ENCODE results near the gene FNIP2. TPM values are rescaled to one million over a fixed set of nuclear protein-coding genes. Genes with fewer than 3 reads are reported as not detected.

Gene FNIP2
- total RNA-seq, 1 donor from 2014 or later = 44.2 TPM

DNA sequence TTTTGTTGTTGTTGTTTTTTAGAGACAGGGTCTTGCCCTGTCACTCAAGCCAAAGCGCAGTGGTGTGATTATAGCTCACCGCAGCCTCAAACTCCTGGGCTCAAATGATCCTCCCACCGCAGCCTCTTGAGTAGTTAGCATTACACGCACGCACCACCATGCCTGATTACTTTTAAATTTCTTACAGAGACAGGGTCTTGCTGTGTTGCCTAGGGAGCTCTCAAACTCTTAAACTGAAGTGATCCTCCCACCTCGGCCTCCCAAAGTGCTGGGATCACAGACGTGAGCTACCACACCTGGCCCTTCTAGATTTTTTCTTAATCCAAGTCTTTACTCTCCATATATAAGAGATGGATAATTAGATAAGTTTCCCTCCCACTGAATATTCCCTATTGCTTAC is 29.2 kb downstream of the FNIP2 start:
- DNase-seq (ENCODE audit: low read depth) = no peak
- no peak overlapping the region for H3K4me3 ChIP-seq (ENCODE audit: low read depth, low read length)
- TF ChIP-seq, protein P1, sequence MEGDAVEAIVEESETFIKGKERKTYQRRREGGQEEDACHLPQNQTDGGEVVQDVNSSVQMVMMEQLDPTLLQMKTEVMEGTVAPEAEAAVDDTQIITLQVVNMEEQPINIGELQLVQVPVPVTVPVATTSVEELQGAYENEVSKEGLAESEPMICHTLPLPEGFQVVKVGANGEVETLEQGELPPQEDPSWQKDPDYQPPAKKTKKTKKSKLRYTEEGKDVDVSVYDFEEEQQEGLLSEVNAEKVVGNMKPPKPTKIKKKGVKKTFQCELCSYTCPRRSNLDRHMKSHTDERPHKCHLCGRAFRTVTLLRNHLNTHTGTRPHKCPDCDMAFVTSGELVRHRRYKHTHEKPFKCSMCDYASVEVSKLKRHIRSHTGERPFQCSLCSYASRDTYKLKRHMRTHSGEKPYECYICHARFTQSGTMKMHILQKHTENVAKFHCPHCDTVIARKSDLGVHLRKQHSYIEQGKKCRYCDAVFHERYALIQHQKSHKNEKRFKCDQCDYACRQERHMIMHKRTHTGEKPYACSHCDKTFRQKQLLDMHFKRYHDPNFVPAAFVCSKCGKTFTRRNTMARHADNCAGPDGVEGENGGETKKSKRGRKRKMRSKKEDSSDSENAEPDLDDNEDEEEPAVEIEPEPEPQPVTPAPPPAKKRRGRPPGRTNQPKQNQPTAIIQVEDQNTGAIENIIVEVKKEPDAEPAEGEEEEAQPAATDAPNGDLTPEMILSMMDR (IDR thresholded peaks at IDR 0.05; ENCODE audit: insufficient read depth, low read length, poor library complexity, severe bottlenecking) = no peak
- H3K36me3 ChIP-seq (ENCODE audit: control insufficient read depth, insufficient read depth, low read length) = no peaks in the 10 kb centered on the region
- no peaks in the 10 kb centered on the region for H3K27me3 ChIP-seq (ENCODE audit: control insufficient read depth, insufficient read depth, low read length)

DNA sequence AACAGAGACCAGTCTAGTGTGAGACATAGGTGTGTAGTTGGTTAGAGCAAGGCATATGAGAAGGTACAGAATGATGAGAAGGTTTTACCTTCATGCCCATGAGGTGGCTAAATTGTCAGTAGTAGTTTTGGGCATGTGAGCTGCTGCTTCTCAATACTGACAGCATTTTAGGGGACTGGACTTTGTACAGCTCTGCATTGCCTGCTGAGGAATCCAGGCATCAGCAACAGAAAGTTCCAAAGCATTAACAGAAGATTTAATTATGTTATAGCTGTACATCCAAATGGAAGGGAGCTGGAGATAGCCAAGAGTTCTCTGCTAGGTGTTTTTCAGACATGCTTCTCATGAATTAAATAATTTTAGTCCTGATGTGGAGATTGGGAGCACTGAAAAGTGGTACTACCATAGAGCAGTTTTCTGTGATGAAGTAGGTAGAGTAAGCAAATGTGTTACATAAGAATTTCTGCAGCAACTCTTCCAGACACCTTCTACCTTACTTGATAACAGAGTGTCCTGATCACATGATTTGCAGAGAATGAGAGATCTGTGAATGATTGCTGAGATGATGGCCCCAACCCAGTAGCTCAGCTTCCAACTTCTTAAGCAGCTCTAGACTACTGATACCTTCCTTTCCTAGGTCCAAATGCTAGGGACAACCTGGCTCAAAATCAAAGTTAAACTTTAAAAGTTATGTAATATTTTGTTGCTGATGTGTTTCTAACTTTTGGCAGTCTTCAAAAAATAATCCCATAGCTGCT is 30.4 kb downstream of the FNIP2 start:
- H3K27me3 ChIP-seq (ENCODE audit: control insufficient read depth, insufficient read depth, low read length) = no peaks in the 10 kb centered on the region
- H3K36me3 ChIP-seq (ENCODE audit: control insufficient read depth, insufficient read depth, low read length) = no peaks in the 10 kb centered on the region
- DNase-seq (ENCODE audit: low read depth) = no peak
- no peak overlapping the region for H3K4me3 ChIP-seq (ENCODE audit: low read depth, low read length)
- TF ChIP-seq, protein P1 (IDR thresholded peaks at IDR 0.05; ENCODE audit: insufficient read depth, low read length, poor library complexity, severe bottlenecking) = no peak

DNA sequence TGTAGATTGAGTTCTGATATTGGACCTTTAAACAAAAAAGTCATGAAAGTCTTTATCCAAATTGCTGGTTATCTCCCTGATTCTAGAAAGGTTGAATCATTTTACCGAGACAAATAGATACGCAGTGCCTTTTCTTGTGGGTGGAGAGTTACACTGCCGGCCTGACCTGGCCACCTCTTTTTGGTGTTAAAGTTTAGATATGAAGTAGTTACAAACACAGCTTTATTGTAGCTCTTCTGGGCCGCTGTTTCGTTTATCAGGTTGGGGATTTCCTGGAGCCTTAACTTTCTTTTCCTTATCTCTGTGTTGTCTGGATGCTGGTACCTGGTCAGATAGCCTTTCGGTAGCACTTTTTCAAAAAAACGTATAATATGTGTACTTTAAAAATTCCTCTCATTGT is 31.0 kb downstream of the FNIP2 start:
- TF ChIP-seq, protein P1 (IDR thresholded peaks at IDR 0.05; ENCODE audit: insufficient read depth, low read length, poor library complexity, severe bottlenecking) = no peak
- H3K4me3 ChIP-seq (ENCODE audit: low read depth, low read length) = no peak overlapping the region
- H3K36me3 ChIP-seq (ENCODE audit: control insufficient read depth, insufficient read depth, low read length) = no peaks in the 10 kb centered on the region
- no peaks in the 10 kb centered on the region for H3K27me3 ChIP-seq (ENCODE audit: control insufficient read depth, insufficient read depth, low read length)
- no peak for DNase-seq (ENCODE audit: low read depth)

DNA sequence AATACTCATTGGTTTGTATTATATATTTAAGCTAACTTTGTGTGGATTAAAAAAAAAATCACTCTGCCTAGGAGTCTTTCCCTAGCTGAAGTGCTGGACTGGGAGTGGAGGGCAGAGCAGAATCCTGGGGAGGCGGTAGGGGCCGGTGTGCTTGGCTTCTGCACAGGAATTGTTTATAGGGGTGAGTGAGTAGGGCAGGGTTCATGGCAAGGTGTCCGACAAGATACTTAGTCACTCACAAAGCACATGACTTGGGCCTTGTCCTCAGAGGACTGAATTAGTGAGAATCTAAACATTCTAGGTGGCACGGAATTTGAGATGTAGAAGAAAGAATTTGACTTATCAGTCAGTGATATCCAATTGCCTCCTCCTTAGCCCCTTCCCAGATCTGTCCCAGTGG is 32.2 kb downstream of the FNIP2 start:
- TF ChIP-seq, protein P1 (IDR thresholded peaks at IDR 0.05; ENCODE audit: insufficient read depth, low read length, poor library complexity, severe bottlenecking) = no peak
- no peak for DNase-seq (ENCODE audit: low read depth)
- H3K4me3 ChIP-seq (ENCODE audit: low read depth, low read length) = no peak overlapping the region
- H3K27me3 ChIP-seq (ENCODE audit: control insufficient read depth, insufficient read depth, low read length) = no peaks in the 10 kb centered on the region
- no peaks in the 10 kb centered on the region for H3K36me3 ChIP-seq (ENCODE audit: control insufficient read depth, insufficient read depth, low read length)

DNA sequence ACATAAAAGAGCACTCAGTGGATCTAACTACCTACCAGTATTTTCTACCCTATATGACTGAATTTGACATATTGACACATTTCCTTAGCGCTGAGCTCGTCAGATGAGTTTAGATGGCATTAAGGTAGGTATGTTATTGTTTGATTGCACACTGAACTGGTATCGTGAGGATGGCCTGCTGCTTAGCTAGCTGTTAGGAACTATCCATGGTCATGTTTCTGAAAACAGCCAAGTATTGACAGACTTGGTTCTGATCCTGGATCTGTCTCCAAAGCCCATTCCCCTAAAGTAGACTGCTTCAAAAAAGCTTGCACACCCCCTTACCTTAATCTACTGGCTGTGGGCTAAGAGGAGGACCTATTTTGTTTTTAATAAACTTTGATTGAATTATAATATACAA is 32.9 kb downstream of the FNIP2 start:
- Histone ChIP-seq H3K27me3 (ENCODE audit: control insufficient read depth, insufficient read depth, low read length) (no peaks in the 10 kb centered on the region), H3K36me3 (ENCODE audit: control insufficient read depth, insufficient read depth, low read length) (no peaks in the 10 kb centered on the region), H3K4me3 (ENCODE audit: low read depth, low read length) (no peak overlapping the region)
- TF ChIP-seq, protein P1 (IDR thresholded peaks at IDR 0.05; ENCODE audit: insufficient read depth, low read length, poor library complexity, severe bottlenecking) = no peak
- no peak for DNase-seq (ENCODE audit: low read depth)

DNA sequence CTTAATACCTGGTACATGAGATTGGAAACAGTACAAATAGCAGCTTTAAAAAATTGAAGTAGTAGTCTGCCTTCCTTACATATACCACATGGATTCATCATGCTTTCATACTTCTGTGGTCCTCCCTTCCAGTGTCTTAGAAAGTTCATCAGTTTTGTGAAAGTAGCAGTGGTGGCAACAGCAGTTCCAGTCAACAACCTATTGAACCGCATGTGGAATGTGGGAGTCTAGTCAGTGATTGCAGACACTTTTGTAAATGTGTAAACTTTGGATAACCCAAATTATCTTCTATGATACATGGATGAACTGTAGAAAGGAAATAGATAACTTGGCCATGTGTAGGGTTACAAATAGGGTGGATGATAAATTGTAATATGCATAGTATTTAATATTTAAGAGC is 34.1 kb downstream of the FNIP2 start:
- TF ChIP-seq, protein P1 (IDR thresholded peaks at IDR 0.05; ENCODE audit: insufficient read depth, low read length, poor library complexity, severe bottlenecking) = no peak
- Histone ChIP-seq H3K4me3 (ENCODE audit: low read depth, low read length) (no peak overlapping the region), H3K36me3 (ENCODE audit: control insufficient read depth, insufficient read depth, low read length) (no peaks in the 10 kb centered on the region), H3K27me3 (ENCODE audit: control insufficient read depth, insufficient read depth, low read length) (no peaks in the 10 kb centered on the region)
- no peak for DNase-seq (ENCODE audit: low read depth)
